ENCODE data around the gene SNTA1.

GRCh38 chr20:33472868-33473435, 29.4 kb upstream of the SNTA1 start:
- TF ChIP-seq REST (IDR thresholded peaks at IDR 0.05; ENCODE audit: insufficient replicate concordance, low read depth) (no peak), SPI1 (IDR thresholded peaks at IDR 0.05; ENCODE audit: borderline replicate concordance, low read depth) (no peak), CTCF (IDR thresholded peaks at IDR 0.05; ENCODE audit: insufficient read depth, low read length) (no peak), POLR2AphosphoS5 (IDR thresholded peaks at IDR 0.05; ENCODE audit: low read depth) (no peak)

Data from HL-60 (cell line).